ENCODE measurements around the gene KSR1. TPM values are rescaled to one million over a fixed set of nuclear protein-coding genes. Genes with fewer than 3 reads are reported as not detected.
A peak's percentile ranks its signal among the peaks of the same experiment; 100 is the strongest.

KSR1 gene
- total RNA-seq, 2 experiments from 2014 or later: 57.0 to 60.2 TPM

DNA sequence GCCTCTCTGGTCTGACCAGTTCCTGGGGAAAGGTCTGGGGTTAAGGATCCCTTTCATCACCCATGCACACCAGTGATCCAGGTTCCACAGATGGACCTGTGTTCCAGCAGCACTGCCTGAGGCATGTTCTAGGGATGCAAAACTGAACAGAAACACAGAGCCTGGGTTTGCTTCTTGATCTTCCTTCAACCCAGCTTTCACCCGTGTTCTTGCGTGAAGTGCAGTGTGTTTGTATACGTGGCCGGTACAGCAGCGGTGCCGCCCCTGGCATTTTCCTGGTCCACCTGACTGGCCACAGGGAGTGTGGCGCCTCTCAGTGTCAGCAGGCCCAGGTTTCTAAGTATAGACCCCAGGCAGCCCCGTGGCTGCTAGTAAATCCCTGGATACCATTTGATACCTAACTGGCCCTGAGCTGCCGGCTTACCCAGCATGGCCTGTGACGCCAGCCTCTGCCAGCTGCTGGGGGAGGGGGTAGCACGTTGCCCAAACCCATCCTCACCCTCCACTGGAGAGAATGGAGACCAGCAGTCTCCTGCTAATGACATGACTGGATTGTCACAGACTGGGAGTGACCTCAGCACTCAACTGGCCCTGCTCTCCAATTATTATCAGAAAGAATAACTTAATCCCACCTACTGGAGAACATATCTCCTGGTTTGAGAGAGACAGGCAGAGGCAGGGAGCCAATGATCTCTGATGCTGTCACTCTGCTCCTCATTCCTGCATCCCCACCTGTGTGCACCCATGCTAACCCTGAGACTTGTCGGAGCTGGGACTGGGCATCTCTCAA, 115.5 kb downstream of the KSR1 start:
- no peak for ATAC-seq (ENCODE audit: low read depth)
- DNase-seq: no peak
- Mint-ChIP-seq H3K27me3 (no peaks in the 10 kb centered on the region), H3K27ac (no peak overlapping the region), H3K4me1 (peaks cover 59% of the 10 kb centered on the region), H3K4me3 (no peak overlapping the region), H3K9me3 (no peaks in the 10 kb centered on the region), H3K36me3 (peaks cover 9% of the 10 kb centered on the region)
- POLR2A ChIA-PET: no interaction called here

DNA sequence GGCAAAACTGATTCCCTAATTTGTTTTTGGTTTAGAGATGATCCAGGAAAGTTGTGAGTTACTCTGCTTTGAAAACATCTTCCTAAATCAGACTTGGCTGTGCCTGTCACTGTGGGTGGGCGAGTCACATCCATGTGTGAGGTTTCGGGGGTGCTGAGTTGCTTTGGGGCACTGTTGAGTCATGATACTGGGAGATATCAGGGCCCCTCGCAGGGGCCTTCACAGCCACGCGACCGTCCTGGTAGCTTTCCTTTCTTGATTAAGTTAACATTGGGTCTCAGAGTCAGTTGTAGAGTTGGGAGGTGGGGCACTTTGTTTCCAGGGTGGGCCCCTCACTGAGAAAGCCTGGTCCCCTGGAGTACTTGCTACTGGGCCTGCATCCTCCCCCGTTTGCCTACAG, 116.4 kb downstream of the KSR1 start:
- peaks cover 9% of the 10 kb centered on the region for H3K36me3 Mint-ChIP-seq

DNA sequence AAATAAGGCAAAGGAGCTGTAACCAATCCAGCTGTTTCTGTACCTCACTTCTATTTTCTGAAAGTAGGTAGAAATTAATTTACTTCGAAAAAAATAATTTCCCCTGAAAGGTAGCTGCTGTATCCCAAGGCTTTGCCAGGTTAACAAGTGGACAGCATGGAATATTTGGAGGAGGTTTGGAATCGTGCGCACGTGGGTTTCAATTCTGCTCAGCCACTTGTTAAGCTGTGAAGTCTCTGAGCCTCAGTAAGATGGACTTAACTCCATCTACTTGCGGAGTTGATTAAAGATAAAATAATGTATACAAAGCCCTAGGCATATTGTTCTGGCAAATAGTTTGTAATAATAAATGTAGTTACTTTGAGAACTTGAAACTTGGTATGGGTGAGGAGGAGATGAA, 117.3 kb downstream of the KSR1 start:
- H3K27me3 Mint-ChIP-seq: no peaks in the 10 kb centered on the region
- POLR2A ChIA-PET: no interaction called here
- H3K9me3 Mint-ChIP-seq: no peaks in the 10 kb centered on the region
- peaks cover 9% of the 10 kb centered on the region for H3K36me3 Mint-ChIP-seq
- H3K27ac Mint-ChIP-seq: peak overlapping the region; percentile 48
- H3K4me3 Mint-ChIP-seq: no peak overlapping the region
- no peak for DNase-seq
- ATAC-seq (ENCODE audit: low read depth): no peak
- peaks cover 61% of the 10 kb centered on the region for H3K4me1 Mint-ChIP-seq

More for the DNA sequence above, 116.4 kb downstream of the KSR1 start:
- DNase-seq (no peak), ATAC-seq (ENCODE audit: low read depth) (no peak)
- no peak overlapping the region for H3K4me3 Mint-ChIP-seq
- no peaks in the 10 kb centered on the region for H3K27me3 Mint-ChIP-seq
- peaks cover 57% of the 10 kb centered on the region for H3K4me1 Mint-ChIP-seq
- POLR2A ChIA-PET: no interaction called here
- no peaks in the 10 kb centered on the region for H3K9me3 Mint-ChIP-seq
- peak overlapping the region; percentile 26 for H3K27ac Mint-ChIP-seq

DNA sequence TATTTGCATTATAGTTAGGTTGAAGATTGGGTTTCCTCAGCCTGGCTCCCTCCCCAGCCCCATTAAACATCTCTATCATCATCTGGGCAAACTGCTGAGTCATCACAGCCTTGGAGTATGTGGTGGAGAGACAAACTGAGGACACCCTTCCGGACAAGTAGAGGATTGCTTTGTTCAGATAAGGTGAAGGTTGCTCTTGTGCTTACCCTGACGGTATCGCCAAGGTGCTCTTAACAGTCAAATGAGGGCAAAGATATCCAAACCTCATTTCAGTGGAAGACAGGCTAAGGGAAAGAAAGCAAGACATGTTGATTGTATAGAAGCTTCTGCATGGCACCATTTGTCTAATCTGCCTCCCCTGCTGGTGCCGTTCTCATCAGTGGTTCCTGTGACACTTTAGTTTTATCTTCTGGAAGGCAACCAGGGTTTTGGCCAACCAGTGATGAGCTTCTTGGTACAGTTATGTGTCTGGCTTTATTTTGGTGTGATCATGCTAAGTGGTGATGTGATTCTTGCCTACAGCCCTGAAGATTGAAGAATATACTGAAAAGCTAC, 117.8 kb downstream of the KSR1 start:
- peaks cover 9% of the 10 kb centered on the region for H3K36me3 Mint-ChIP-seq
- H3K4me3 Mint-ChIP-seq: no peak overlapping the region
- no peaks in the 10 kb centered on the region for H3K27me3 Mint-ChIP-seq
- peak overlapping the region; percentile 48 for H3K27ac Mint-ChIP-seq
- DNase-seq: no peak
- peaks cover 65% of the 10 kb centered on the region for H3K4me1 Mint-ChIP-seq
- ATAC-seq (ENCODE audit: low read depth): no peak
- H3K9me3 Mint-ChIP-seq: no peaks in the 10 kb centered on the region
- POLR2A ChIA-PET: no interaction called here

DNA sequence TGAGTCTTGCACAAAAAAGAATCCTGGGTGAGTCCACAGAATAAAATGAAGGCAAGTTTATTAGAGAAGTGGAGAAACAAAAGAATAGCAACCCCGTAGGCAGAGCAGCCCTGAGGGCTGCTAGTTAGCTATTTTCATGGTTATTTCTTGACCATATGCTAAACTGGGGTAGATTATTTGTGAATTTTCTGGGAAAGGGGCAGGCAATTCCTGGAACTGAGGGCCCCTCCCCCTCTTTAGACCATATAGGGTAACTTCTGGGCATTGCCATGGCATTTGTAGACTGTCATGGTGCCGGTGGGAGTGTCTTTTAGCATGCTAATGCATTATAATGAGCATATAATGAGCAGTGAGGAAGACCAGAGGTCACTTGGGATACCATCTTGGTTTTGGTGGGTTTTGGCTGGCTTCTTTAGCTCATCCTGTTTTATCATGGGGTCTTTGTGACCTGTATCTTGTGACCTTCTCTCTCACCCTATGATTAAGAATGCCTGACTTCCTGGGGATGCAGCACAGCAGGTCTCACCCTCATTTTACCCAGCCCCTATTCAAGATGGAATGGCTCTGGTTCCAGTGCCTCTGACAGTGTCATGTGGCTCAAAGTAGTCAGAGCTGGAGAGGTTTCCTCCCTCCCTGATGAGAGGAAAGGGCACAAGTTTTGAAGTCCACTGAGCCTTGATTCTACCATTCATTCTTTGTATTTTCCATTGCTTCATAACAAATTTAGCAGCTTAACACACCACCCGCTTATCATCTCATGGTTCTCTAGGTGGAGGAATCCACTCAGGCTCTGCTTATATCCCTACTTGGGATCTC, 119.1 kb downstream of the KSR1 start:
- Mint-ChIP-seq H3K4me3 (peak overlapping the region; percentile 6), H3K36me3 (peaks cover 12% of the 10 kb centered on the region), H3K27ac (peak overlapping the region; percentile 50), H3K4me1 (peaks cover 67% of the 10 kb centered on the region), H3K27me3 (no peaks in the 10 kb centered on the region), H3K9me3 (no peaks in the 10 kb centered on the region)
- DNase-seq: no peak
- no peak for ATAC-seq (ENCODE audit: low read depth)
- POLR2A ChIA-PET: interaction anchor here (1.2 to 1.3 kb wide), 2 partner anchors 8 to 281 kb away, joined by 3 read pairs; partner anchors contain the start of gene WSB1

DNA sequence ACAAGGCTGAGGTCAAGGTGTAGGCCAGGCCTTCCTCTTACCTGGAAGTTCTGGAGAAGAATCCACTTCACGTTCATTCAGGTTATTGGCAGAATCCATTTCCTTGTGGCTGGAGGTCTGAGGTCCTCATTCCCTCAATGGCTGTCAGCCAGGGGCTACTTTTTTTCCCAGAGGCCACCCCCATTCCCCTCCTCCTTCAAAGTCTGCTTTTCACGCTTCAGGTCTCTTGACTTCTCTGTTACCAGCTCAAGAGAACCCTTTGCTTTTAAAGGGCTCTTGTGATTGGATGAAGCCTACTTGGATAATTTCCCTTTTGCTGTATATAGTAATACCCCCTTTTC, 119.6 kb downstream of the KSR1 start:
- ATAC-seq (ENCODE audit: low read depth): no peak

DNA sequence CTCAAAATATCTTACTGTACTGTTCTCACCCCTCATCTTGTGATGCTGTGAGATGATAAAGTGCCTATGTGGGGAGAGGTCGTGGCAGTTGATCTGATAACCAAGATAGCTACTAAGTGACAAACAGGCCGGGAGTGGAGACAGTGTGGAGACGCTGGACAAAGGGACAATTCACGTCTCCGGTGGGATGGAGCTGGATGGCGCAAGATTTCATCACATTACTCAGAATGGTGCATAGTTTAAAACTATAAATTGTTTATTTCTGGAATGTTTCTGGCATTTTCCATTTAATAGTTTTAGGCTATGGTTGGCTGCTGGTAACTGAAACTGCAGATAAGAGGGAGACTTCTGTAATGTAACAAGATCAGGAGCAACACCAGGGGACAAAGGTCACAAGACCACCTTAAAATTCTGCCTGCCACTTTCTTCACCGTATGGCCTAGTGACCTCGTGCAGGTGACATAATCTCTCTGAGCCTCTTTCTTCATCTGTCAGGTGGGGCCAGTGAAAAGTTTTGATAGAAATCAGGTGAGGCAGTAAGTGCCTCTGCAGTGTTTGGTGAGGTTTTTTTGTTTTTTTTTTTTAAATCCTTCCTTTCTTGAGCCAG, 120.3 kb downstream of the KSR1 start:
- DNase-seq (no peak), ATAC-seq (ENCODE audit: low read depth) (no peak)
- Mint-ChIP-seq H3K27ac (peak overlapping the region; percentile 23), H3K4me1 (peaks cover 72% of the 10 kb centered on the region), H3K27me3 (no peaks in the 10 kb centered on the region), H3K36me3 (peaks cover 13% of the 10 kb centered on the region), H3K9me3 (no peaks in the 10 kb centered on the region), H3K4me3 (no peak overlapping the region)
- POLR2A ChIA-PET: interaction anchor here (0.5 kb wide), 1 partner anchor 28 kb away, joined by 3 read pairs; no protein-coding TSS in a partner anchor

More for the DNA sequence above, 119.6 kb downstream of the KSR1 start:
- DNase-seq: no peak
- Mint-ChIP-seq H3K27me3 (no peaks in the 10 kb centered on the region), H3K27ac (peak overlapping the region; percentile 50), H3K4me3 (no peak overlapping the region), H3K9me3 (no peaks in the 10 kb centered on the region), H3K36me3 (peaks cover 13% of the 10 kb centered on the region), H3K4me1 (peaks cover 68% of the 10 kb centered on the region)
- POLR2A ChIA-PET: interaction anchor here (1.3 kb wide), 1 partner anchor 9 kb away, joined by 3 read pairs; no protein-coding TSS in a partner anchor

DNA sequence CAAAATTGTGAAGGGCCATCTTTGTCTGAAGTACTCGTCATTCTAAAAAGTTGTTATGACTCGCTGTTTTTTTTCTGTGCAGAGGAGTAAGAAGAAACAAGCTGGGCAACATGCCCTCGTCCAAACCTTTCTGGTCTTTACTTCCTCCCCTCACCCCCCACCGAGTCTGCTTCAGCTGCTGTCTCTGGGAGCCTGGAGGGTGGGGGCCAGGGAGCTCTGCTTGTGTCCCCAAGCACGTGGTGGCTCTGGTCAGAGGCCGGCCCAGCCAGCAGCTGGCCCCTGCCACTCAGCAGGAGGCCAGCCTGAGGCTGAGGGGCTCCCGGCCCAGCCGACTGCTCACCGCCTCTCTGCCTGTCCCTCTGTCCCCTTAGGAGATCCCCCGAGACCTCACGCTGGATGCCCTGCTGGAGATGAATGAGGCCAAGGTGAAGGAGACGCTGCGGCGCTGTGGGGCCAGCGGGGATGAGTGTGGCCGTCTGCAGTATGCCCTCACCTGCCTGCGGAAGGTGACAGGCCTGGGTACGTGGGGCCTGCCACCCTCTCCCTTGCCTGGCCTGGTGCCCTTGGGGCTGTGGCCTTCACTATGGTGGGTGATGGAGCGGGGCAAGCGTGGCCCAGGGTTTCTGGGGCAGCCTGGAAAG, 121.0 kb downstream of the KSR1 start:
- Mint-ChIP-seq H3K27me3 (no peaks in the 10 kb centered on the region), H3K4me3 (no peak overlapping the region), H3K36me3 (peaks cover 13% of the 10 kb centered on the region), H3K4me1 (peaks cover 76% of the 10 kb centered on the region), H3K27ac (peak overlapping the region; percentile 23), H3K9me3 (no peaks in the 10 kb centered on the region)
- DNase-seq: no peak
- ATAC-seq (ENCODE audit: low read depth): no peak
- POLR2A ChIA-PET: interaction anchor here (0.5 kb wide), 1 partner anchor 29 kb away, joined by 3 read pairs; no protein-coding TSS in a partner anchor

DNA sequence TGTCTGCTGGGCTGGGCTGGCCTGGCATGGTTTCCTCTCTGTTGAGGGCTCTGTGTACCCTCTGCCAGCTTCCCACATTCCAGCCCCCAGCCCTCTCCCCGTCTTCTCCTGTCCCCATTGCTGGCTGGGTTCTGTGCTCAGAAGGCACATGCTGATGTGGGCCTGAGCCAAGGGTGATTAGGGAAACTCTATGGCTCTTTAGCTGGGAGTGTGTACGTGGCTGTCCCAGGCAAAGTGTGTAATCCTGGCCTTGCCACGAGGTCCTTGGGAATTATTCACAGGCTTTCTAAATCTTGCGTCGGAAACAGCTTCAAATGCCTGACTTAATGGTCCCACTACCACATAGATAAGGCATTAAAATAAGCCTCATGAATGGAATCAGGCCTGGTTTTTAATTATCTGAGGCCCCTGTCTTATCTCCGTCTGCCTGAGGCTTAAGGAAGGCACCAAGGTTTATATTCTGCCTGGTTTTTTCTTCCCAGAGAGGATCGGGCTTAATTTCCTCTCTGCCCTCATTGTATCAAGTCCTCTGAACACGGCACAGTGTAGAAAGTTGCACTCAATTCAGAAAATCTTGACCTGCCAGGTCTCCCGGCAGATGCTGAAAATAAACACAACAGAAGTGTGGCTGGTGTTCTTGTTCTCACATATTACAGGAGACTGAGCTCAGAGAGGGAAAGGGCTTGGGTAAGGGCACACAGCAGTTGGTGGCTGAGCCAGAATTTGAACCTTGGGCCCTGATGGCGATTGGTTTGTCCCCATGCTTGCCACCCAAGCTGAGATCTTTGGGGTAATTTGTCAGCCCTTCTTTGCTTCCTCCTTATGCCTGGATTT, 121.9 kb downstream of the KSR1 start:
- Mint-ChIP-seq H3K27me3 (no peaks in the 10 kb centered on the region), H3K9me3 (no peaks in the 10 kb centered on the region), H3K36me3 (peaks cover 13% of the 10 kb centered on the region), H3K27ac (peak overlapping the region; percentile 91), H3K4me3 (peak overlapping the region; percentile 14), H3K4me1 (peaks cover 68% of the 10 kb centered on the region)
- no peak for DNase-seq
- peak; percentile 9 for ATAC-seq (ENCODE audit: low read depth)
- POLR2A ChIA-PET: interaction anchor here (0.6 to 3.1 kb wide), 5 partner anchors 20 to 284 kb away, joined by 3 to 13 read pairs (median 4); partner anchors contain the start of gene WSB1

DNA sequence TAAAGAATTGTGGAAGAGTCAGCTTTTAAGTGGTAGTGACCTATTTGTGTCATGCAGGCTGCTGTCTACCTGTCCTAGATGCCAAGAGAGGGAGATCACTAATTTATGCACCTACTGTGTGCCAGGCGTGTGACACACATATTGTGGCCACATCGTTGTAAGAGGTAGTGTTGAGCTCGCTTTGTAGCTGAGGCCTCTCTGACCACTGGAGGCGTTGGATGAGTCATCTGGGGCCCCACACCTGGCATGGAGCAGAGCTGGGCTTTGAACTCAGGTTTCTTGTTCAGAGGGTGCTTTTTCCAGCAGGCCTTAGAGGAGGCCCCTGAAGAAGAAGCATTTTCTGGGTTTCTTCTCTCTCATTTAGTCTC, 122.5 kb downstream of the KSR1 start:
- H3K36me3 Mint-ChIP-seq: peaks cover 17% of the 10 kb centered on the region
- POLR2A ChIA-PET: interaction anchor here (0.6 to 3.1 kb wide), 5 partner anchors 19 to 284 kb away, joined by 3 to 13 read pairs (median 4); partner anchors contain the start of gene WSB1

DNA sequence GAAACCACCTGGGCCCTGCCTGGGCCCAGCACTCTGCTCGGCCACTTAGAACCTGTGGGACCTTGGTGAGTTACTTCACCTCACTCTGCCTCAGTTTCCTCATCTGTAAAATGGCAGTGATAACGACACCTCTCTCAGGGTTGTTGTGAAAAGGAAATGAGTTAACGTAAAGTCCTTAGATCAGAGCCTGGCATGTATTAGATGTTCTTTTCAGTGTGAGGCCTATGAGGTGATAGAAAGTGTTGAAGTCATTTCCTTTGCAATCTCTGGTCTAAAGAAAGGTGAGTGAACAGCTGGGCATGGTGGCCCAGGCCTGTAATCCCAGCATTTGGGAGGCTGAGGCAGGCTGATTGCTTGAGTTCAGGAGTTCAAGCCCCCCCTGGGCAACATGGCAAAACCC, 123.1 kb downstream of the KSR1 start:
- Mint-ChIP-seq H3K36me3 (peaks cover 11% of the 10 kb centered on the region), H3K4me3 (peak overlapping the region; percentile 38), H3K4me1 (peaks cover 58% of the 10 kb centered on the region), H3K9me3 (no peaks in the 10 kb centered on the region), H3K27me3 (no peaks in the 10 kb centered on the region), H3K27ac (peak overlapping the region; percentile 91)
- POLR2A ChIA-PET: interaction anchor here (1.0 to 3.1 kb wide), 4 partner anchors 20 to 285 kb away, joined by 3 to 13 read pairs (median 6); partner anchors contain the start of gene WSB1
- ATAC-seq (ENCODE audit: low read depth): peak; percentile 46
- DNase-seq: no peak

More for the DNA sequence above, 122.5 kb downstream of the KSR1 start:
- ATAC-seq (ENCODE audit: low read depth) (peak; percentile 82), DNase-seq (peak; percentile 56)
- H3K27ac Mint-ChIP-seq: peak overlapping the region; percentile 91
- H3K27me3 Mint-ChIP-seq: no peaks in the 10 kb centered on the region
- peaks cover 64% of the 10 kb centered on the region for H3K4me1 Mint-ChIP-seq
- no peaks in the 10 kb centered on the region for H3K9me3 Mint-ChIP-seq
- H3K4me3 Mint-ChIP-seq: peak overlapping the region; percentile 38

DNA sequence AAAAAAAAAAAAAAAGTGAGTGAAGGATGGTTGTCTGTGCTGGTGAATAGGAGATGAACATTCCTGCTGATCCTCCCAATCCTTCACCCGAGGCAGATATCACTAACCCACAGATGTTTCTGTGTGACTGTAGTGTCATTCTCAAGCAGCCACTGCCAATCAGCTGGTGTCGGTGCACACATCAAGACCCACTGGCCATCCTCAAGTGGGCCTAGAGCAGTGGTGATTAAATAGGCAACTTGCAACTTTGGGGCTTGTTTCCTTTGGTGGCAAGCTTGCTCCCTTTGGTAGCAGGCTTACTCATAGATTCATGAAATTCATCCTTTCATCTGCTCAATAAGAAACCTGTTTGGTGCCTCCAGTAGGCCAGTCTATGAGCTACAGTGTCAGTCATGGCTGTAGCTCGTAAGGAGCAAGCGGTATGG, 123.7 kb downstream of the KSR1 start:
- Mint-ChIP-seq H3K36me3 (peaks cover 10% of the 10 kb centered on the region), H3K27me3 (no peaks in the 10 kb centered on the region), H3K9me3 (no peaks in the 10 kb centered on the region), H3K4me1 (peaks cover 52% of the 10 kb centered on the region), H3K4me3 (no peak overlapping the region), H3K27ac (peak overlapping the region; percentile 81)
- POLR2A ChIA-PET: interaction anchor here (1.1 to 3.1 kb wide), 2 partner anchors 35 to 286 kb away, joined by 4 to 13 read pairs; partner anchors contain the start of gene WSB1
- ATAC-seq (ENCODE audit: low read depth) (no peak), DNase-seq (no peak)

Data from activated naive CD8-positive, alpha-beta T cell treated with anti-CD3 and anti-CD28 coated beads, Interleukin-2, amount 10 ng/mL, durations not matched to agents 7 days and 5 days (primary cell).